Islet of Langerhans (tissue), 1 donor: Measurements from ENCODE around the gene TRPM2.

Experiments
- FAIRE-seq: peaks from one replicate; lab custom pipeline; 2011; peaks lifted over from hg19 to GRCh38; lab: Jason Lieb, UNC

The TRPM2 gene

DNA sequence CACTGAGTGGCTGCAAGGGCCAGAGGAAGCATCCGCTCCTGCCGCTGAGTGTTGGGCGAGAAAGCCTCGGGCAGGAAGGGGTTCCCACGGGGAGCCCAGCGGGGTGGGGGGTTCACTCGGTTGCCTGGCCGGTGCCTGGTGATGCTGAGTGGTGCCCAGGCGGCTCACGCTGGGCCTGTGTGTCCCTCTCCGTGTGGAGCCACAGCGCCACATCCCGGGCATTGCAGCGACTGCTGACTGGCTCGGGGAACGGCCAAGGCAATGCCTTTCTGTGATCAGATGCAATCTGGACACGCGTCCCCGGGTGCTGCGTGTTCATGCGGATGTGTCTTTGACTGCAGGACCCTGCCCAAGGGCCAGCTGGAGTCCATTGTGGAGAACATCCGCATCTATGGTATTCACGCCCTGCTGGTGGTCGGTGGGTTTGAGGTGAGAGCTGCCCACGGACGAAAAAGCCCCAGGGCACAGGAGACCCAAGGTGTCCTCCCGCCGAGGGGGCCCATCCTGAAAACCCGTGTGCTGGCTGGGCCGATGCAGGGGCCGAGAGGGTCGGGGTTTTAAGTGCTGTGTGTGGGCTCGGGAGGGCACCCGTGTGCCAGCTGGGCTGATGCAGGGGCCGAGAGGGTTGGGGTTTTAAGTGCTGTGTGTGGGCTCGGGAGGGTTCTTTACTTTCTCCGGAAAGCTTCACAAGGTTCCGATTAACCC lies 30.6 kb upstream of the TRPM2 start:
- no peak for FAIRE-seq

DNA sequence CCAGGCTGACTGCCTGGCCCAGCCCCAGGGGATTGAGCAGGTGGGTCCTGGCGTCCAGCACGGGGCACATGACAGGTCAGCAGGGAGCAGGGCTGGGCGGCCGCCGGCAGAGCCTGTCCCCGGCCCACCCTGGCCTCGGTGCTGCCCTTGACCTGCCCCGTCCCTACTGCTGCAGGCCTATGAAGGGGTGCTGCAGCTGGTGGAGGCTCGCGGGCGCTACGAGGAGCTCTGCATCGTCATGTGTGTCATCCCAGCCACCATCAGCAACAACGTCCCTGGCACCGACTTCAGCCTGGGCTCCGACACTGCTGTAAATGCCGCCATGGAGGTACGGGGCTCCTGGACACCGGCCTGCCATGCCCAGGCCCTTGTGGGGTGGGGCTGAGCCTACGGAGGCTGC lies 29.8 kb upstream of the TRPM2 start:
- FAIRE-seq, result no peak

GRCh38 chr21:44324106-44324853 lies 29.1 kb upstream of the TRPM2 start:
- no peak for FAIRE-seq

DNA sequence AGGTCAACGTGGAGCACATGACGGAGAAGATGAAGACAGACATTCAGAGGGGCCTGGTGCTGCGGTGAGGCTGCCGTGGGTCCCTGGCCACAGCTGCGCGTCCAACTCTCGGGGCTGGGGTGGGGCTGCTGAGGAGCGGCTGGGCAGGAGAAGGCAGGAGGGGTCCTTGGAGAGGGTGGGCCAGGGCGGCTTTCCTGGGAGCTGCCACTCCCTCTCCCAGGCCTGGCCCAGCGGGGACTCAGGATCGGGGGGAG lies 28.6 kb upstream of the TRPM2 start:
- no peak for FAIRE-seq

DNA sequence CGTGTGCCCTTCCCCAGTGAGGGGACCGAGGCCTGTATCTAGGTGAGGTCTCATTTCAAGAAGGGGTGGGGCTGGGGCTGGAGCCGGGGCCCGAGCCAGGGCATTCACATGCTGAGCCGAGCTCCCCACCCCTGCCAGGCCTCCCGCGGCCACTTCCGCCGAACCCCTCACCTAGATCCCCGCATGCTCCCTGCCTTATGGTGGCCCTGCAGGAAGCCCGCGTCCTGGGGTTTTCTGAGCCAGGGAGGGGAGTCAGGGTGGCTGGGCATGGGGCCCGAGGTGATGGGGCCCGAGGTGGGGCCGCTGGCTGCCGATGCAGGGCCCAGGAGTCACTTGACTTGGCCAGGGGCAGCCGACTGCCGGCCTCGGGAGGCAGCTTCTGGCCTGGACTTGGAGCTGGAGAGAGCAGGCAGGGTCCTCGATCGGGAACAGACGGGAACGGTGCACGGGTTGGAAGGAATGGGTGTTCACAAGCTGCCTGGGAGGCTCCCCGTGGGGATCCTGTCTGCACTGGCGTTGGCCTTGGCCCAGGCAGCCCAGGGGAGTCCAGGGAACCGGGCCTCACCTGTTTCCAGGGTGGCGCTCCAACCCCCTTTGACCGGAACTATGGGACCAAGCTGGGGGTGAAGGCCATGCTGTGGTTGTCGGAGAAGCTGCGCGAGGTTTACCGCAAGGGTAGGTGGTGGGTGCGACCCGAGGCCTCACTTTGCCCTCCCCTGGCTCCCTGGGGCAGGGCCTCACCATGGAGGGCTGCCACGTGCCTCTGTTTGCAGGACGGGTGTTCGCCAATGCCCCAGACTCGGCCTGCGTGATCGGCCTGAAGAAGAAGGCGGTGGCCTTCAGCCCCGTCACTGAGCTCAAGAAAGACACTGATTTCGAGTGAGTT lies 27.8 kb upstream of the TRPM2 start:
- no peak for FAIRE-seq

DNA sequence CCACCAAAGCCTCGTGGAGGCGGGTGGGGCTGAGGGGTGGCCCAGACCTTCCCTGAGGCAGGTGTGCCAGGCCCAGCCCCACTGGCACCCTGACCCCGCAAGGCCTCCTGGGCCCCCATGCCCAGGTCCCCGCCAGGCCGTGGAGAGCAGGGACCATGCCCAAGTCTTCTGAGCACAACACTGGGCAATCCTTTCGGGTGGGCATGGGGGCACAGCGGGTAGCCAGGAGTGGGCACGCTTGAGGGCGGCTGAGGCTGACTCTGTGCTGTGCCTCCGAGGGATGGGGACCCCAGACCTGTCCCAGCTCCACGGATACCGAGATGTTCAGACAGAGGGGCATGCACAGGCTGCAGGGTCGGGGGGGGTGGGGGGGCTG lies 27.2 kb upstream of the TRPM2 start:
- no peak for FAIRE-seq

- no peak for FAIRE-seq
Observed at GRCh38 chr21:44326716-44327602, 26.5 kb upstream of the TRPM2 start.

DNA sequence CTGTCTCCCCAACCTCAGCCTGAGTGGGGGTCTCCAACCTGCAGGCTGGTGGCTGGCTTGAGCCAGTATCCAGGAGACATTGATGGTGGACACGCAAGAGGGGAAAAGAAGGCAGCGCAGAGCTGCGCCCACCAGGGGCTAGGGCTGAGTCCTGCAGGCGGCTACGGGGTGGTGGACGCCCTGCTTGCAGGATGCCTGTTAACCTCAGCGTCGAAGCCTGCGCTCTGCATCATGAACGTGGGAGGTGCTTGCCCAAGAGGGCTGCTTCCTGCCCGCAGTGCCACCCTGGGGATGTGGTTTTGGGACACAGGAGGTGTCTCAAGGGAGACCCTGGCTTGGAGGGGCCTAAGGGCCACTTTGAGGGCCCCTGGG lies 25.8 kb upstream of the TRPM2 start:
- FAIRE-seq, result no peak

DNA sequence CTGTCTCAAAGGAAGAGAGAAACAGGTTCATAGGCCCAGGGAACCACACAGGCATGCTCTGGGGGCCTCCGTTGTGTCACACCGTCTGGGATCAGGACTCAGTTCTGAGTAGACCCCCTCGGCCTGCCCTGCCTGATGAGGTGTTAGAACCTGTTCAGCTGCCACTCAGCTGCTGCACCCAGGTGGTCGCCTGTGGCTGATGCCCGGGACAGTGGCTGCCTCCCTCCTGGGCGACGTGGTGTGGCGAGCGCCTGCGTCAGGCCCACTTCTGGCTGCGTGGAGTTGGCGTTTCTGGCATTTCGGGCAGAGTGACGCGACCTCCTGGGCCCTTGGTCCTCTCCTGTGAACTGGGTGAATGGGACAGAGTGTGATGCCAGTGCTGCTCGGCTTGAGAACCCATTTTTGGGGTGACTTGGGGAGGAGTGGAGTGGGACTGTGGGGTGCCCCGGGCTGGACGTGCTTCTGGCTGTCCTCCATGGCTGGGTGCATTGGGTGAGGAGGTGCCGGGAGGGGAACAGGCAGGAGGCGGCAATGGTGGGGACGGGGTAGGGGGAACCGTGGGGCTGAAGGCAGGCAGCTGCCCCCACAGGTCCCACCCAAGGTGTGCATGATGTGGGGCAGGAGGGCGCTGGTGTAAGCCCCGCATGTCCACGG lies 25.1 kb upstream of the TRPM2 start:
- no peak for FAIRE-seq

- no peak for FAIRE-seq
Observed at GRCh38 chr21:44329086-44329889, 24.1 kb upstream of the TRPM2 start.

DNA sequence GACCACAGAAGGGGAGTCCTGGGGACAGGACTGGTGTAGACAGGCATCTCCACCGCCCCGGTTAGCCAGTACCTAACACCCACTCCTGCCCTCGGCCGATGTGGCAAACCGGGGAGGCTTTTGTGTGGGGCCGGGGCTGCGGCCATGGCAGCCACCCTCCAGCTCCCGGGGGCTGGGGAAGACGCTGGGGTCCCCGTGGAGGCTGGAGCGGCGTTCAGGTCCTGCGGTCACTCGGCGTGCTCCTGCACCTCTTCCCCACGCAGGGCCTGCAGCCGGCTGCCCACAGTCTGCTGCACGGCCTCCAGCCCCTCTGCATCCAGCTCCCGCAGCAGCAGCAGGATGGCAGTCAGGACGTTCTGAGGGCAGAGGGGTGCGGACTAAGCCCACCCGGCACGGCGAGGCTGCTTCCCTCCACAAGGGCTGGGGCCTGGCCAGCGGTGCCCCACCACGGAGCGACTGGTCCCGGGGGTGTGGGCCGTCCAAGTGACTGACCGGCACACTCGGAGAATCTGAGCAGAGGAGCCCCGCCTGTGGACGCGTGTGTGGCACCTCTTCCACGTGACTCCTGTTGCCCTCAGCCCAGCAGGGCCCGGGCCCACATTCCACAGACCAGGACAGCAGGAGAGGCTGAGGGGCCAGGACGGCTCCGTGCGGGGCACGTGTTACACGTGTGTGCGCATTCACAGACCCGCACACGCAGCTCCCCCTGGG lies 23.3 kb upstream of the TRPM2 start:
- FAIRE-seq, result no peak

DNA sequence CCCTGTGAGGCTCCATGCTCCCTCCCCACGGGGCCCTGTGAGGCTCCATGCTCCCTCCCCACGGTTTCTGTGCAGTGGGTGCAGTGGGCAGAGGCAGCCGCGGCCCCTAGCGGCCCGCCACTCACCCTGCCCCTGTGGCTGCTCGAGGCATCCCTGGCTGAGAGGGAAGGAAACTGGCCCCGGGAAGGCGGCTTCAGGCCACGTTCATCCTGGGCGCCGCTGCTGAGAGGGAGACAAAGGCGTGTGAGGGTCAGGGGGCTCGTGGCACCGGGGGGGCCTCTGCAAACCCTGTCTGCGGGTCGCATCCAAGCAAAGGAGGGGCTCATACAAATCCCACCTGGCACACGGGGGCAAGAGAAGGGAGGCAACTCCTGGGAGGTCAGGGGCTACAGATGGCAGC lies 22.7 kb upstream of the TRPM2 start:
- FAIRE-seq, result no peak

- FAIRE-seq, result no peak
Observed at GRCh38 chr21:44331209-44331608, 22.2 kb upstream of the TRPM2 start.

- no peak for FAIRE-seq
Observed at GRCh38 chr21:44331650-44332307, 21.6 kb upstream of the TRPM2 start.

GRCh38 chr21:44332383-44332782 lies 21.0 kb upstream of the TRPM2 start:
- FAIRE-seq, result no peak

DNA sequence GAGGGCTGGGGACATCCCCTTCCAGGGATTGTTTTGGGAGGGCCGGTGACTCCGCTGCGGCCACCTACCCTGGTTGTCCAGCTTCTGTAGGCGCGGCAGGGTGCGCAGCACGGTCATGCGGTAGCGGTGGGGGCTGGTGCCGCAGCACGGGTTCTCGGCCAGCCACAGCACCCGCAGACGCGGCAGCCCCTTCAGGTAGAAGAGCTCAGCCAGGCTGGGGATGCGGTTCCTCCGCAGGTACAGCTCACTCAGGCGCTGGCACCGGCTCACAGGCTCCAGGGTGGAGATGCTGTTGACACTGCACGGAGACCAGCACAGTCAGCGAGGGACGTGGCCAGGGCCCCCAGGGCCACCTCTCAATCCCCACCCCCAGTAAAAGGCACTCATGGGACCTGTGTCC lies 20.5 kb upstream of the TRPM2 start:
- no peak for FAIRE-seq

DNA sequence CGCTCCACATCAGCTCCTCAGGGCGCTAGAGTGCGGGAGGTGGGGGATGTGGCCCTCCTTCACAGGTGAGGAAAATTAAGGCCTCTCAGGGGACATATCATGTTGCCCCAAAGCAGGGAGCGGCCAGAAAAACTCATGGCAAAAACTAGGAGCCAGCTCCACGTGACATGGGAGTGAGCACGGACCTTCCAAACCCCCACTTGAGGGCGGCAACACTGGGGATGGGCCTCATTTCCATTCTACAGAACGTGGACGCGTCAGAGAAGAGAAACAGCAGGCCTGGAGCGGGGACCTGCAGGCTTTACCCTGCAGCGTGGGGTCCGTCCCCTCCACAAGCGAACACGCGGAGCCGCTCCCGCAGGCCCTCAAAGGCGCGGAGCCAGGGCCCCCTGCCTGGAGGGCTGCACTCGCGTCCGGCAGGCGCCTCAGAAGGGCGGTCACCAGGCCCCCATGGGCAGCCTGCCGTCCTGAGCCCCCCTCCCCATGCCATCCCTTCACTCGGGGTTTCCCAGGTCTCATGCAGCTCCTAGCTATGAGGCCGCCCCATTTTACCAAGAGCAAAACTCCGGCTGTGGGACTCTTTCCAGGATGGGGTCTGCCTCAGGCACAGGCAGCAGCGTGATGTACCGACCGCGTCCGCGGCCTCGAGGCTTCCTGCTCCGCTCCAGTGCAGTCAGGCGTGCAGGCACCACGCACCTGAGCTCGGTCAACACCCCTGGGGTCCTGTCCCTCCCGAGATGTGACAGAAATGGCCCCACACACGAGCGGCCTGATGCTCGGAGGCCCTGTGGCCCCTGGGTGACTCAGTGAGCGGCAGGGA lies 19.7 kb upstream of the TRPM2 start:
- no peak for FAIRE-seq

DNA sequence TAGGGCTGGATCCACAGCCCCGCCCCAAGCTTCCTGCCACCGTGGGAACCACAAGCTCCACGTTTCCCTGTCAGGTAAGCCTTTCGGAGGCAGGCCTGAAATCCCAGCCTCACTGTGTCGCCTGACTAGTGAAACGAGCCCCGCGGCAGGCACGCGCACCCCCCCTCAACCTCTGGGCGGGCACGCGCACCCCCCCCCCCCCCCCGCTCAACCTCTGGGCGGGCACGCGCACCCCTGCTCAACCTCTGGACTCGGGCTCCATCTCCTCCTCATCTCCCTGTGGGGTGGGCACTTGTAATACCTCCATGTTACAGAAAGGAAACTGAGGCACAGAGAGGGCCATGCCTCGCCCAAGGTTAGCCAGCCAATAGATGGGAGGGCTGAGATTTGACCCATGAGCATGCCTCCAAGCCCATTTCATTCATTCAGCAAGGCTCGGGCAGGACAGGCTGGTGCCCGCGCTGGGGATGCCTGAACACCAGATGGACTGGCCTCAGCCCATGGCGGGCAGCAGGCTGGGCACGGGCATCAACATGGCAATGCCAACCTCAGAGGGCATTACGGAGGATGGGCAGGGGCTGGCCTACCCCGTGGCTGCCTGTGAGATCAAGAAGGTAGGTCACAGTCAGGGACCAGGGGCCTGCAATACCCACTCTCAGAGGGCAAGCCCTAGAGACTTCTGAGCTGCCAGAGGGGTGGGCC lies 18.9 kb upstream of the TRPM2 start:
- no peak for FAIRE-seq
